ENCODE results near the gene PAK4.
"Not testable (repeated sequence)": the region's sequence is repeated elsewhere in the genome, so short reads cannot be mapped to it uniquely, and the experiment has no call there.

PAK4 gene

DNA sequence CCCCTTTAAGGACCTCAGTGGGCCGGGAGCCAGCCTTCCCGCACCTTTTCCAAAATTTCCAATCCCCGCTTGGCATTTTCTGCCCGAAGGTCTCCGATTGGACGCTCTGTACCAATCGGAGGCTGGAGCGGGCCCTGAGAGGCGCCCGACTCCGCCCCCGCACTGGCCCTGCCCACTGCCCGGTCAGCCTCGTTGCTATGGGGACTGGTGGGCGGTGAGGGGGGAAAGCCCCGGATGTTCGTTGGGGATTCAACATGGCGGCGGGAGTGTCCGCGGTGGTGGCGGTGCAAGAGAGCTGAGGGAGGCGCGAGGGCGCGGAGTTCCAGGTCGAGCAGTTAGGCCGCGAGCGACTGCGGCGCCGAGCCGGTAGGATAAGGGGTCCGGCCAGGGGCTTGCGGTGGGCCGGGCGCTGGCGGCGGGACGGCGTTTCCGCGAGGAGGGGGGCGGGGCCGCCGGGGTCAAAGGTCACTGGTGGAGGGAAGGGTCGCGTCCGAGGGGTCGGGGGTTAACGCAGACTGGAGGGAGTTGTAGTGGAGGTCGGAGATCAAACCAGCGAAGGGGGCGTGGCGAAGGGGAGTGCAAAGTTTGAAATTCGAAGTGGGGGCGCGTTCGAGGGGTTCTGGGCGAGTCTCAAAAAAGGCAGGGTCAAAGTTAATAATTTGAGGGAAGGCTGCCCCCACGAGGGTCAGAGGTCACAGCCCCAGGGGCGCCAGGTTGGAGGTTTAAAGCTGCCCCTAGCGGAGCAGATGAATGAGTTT, at the start of gene PAK4:
Gene PAK4, plus strand, starts transcription at position 233 of the 758 bp plus-strand sequence. CDS start 43,768 bp downstream, outside the sequence.
- DNase-seq = peak; percentile 98

DNA sequence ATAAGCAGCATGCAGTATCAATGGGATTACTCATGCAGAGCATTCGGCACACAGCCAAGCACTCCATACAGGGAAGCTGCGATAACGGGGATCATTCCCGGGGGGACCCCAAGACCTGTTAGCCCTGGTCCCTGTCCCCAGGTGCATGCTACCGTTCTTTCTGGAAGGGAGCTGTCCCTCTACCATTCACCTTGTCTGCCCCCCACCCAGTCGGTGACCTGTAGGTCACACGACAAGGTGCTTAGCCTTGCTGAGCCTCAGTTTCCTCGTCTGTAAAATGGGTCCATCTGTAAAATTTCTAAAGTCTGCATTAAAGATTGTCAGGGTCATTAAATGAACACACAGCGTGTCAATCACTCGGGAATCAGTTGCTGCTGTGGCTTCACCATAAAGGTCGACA, 48.3 kb upstream of the PAK4 start:
- no peak for DNase-seq

DNA sequence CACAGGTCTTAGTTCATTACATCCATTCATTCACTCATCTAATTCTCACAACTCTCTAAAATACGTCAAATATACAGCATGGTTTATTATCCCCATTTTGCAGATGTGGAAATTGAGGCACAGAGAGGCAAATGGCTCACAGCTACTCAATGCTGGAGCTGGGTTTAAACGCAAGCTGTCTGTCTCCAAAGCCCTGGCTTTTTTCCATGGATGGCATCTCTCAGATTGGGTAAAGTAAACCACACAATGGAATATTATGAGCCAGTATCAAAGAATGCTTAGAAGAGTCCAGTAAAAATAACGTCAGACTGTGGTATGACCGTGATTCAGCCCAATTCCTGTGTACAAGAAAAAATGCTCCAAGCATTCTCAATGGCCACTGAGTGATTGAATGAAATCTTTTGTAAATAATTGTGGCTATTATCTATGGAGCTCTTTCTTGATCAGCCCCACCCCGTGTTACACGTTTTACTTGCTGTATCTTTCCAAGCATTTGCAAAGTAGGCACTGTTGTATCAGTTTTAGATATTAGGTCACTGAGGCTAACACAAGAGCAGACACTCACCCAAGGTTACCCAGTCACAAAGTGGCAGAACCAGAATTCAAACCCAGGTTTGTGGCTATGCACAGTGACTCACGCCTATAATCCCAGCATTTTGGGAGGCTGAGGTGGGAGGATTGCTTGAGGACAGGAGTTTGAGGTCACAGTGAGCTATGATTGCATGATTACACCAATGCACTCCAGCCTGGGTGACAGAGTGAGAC, 47.0 kb upstream of the PAK4 start:
- peak; percentile 77 for DNase-seq

DNA sequence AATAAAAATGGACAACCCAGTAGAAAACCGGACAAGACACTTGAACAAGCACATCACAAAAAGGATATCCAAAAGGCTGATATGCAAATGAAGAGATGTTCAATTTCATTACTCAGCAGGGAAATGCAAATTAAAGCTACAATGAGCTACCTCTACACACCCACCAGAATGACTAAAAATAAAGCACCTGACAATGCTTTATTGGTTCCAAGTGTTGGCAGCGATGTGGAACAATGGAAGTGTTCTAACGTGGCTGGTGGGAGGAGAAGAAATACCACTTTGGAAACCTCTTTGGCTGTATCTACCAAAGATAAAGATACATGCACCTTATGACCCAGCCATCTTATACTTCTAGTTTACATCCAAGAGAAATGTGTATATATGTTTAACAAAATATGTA, 45.2 kb upstream of the PAK4 start:
- DNase-seq = no peak

DNA sequence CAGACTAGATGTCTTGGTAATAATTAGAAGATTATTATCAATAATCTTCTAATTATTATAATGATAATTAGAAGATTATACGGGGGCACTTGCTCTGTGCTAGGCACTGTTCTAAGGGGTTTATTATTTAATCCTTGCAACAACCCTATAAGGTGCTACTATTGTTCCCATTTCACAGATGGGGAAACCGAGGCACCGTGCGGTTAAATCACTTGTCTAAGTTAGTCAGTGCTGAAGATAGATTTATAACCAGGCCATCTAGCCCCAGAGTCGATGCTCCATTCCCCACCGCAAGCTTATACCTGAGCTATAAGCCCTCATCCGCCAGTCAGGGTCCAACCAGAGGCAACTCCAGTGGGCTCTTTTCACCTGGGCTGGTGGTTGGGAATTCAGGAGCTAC, 43.4 kb upstream of the PAK4 start:
- no peak for DNase-seq

DNA sequence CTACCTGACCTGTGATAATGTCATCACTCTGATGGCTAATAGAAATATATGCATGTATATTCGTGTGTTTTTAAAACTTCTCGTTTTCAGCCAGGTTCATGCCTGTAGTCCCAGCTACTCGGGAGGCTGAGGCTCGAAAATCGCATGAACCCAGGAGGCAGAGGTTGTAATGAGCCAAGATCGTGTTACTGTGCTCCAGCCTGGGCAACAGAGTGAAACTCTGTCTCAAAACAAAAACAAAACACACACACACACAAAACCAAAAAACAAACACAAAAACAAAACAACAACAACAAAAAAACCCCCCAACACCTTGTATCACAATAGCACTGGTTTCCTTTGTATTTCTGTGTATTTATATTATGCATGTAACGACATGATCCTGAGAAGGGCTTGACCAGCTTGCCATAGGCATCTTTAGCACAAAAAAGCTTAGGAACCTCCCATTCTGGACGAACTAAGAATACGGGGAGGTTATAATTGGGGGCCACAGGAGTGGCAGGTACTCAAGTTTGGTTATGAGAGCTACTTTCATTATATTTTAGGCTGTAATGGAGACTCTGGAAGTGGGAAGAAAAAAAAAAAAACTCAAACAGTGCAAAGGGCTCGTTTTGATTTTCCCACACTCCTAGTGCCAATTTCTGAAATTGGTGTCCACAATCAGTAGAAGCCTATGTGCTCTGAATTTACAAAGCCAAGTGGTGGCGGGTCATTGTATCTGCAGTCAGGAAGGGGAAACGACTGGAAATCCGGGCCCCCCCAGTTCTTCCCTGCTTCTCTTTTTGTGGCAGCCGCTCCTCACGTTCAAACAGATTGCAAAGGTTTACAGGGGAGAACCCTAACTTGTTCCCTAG, 42.6 kb upstream of the PAK4 start:
- DNase-seq = no peak

DNA sequence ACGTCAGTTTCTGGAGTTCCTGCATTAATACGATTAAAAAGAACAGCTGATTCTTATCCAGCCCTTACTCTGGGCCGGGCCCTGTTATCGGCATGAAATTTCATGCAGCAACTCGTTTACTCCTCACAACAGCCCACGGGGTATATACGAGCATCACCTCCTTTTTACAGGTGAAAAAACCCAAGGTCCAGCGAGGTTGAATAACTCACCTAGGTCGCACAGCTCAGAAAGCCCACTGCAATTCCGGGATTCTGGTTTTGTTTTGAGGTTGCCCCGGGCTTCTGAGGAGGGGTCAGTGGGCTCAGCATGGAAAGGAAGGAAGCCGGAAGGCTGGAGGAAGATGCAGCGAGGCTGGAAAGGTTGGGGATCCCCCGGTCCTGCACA, 42.0 kb upstream of the PAK4 start:
- no peak for DNase-seq

DNA sequence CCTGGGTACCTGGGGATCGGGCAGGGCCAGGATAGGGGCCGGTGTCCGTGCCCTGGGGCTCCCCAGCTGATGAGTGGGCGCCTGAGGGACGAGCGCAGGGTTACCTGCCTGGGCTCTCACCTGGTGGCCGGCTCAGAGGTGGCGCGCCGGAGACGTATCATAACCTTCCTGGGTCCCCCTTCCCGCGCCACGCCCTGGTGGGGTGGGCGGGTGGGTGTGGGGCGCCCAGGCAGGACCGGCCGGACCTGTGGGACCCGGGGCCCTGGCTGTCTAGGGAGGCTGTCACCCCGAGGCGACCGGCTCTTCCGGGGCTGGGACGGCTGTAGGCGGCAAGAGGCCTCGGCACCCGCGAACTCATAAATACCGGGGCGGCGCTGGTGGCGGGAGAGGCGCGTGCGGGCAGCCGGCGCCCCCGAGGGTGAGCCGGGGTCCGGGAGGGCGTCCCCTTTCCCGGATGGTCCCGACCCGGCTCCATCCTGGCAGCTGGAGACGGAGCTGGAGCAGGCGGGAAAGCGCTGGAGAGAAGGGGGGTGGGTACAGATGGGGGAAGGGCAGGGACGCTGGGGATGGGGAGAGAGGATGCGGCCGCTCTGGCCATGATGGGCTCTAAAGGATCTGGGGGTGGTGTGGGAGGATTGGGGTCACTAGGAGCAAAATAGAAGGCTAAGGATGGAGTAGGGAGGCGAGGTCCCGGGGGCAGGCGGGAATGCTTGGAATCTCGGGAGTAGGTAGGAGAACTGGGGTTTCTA, 41.4 kb upstream of the PAK4 start, which contains the start of gene ACP7:
Gene ACP7, plus strand, starts transcription at position 386 of the 749 bp plus-strand sequence. CDS start 902 bp downstream, outside the sequence.
- DNase-seq = no peak

DNA sequence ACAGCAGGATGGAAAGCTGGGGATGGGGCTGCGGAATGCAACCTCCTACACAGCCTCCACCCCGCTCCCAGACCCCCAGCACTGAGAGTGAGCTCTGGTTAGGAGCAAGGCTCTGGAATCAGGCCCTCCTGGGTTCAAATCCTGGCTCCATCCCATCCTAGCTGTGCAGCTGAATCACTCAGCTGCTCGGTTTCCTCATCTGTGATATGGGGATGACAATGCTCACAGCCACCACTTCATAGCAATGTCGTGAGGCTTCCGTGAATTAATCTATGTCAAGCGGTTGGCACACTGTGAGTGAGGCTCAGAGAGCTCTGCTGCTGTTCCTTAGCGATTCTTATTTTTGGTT, 40.9 kb upstream of the PAK4 start:
- DNase-seq = no peak

DNA sequence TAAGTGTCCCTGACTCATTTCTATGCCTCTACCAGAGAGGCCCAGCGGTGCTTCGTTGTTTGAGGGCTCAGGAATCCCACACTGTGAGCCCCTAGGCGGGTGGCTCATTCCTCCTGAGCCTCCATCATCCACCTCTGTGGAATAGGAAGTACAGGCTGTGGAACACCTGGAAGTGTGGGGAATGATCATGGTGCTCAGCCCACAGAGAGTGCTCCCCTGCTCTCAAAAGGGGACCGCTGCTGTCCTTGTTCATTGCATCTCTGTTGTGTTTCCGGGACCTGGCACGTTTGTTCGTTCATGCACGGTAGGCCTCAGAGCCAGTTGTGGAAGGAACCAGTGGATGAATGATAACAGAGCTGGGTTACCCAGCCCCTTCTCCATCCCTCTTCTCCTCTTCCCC, 40.2 kb upstream of the PAK4 start:
- no peak for DNase-seq

DNA sequence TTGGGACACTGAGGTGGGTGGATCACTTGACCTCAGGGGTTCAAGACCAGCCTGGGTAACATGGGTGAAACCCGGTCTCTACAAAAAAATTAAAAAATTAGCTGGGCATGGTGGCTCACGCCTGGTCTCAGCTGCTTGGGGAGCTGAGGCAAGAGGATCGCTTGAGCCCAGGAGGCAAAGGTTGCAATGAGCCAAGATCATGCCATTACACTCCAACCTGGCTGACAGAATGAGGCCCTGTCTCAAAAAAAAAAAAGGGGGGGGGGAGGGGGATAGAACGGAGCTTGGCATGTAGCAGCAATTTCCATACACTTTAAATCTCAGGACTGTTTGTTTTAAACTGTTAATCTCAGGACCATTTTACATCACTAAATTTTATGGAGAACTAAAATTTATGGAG, 39.2 kb upstream of the PAK4 start:
- no peak for DNase-seq

DNA sequence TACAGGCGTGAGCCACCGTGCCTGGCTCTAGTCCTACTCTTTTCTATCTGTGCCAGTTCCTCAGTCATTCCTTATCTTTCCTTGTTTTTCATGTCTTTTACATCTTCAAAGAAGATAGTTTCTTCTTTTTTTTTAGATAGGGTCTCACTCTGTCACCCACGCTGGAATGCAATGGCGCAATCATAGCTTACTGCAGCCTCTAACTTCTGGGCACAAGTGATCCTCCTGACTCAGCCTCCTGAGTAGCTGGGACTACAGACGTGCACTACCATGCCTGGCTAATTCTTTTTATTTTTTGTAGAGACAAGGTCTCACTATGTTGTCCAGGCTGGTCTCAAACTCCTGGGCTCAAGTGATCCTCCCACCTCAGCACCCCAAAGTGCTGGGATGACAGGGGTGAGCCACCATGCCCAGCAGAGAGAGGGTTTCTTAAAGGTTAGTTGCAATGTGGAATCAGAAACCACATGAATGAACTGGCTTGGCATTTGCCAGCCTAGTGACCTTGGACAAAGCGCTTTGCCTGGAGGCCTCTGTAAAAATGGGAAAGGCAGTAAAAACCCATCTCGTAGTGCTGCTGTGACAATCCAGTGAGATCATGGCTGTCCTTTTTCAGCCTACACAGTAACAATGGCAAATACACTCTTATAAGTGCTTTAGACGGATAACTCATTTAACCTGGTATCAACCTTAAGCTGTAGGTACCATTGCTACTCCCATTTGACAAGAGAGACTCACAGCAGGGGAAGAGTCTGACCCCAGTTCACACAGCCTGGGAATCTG, 37.5 kb upstream of the PAK4 start:
- no peak for DNase-seq

DNA sequence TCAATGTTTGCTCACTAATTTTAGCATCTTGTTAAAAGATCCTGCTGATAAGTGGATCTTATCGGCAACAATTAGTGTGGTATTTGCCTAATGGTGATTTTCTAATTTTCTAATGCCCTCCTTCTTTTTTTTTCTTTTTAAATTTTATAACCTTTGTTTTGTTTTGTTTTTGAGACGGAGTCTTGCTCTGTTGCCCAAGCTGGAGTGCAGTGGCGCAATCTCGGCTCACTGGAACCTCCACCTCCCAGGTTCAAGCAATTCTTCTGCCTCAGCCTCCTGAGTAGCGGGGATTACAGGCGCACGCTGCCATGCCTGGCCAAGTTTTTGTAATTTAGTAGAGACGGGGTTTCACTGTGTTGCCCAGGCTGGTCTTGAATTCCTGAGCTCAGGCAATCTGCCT, 35.6 kb upstream of the PAK4 start:
- not testable (repeated sequence) for DNase-seq

DNA sequence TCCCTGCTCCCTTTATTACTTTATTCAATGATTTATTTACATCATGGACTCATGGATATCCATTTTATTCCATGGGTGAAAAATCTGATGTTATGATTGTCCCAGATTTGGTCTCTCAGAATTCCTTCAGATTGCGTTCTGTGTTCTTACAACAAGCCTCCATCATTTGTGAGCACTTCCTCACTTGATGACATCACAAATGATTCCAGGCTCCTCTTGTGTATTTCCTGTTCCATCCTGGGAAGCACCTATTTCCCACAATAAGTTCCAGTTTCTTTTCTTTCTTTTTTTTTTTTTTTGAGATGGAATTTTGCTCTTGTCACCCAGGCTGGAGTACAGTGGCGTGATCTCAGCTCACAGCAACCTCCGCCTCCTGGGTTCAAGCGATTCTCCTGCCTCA, 34.7 kb upstream of the PAK4 start:
- no peak for DNase-seq

DNA sequence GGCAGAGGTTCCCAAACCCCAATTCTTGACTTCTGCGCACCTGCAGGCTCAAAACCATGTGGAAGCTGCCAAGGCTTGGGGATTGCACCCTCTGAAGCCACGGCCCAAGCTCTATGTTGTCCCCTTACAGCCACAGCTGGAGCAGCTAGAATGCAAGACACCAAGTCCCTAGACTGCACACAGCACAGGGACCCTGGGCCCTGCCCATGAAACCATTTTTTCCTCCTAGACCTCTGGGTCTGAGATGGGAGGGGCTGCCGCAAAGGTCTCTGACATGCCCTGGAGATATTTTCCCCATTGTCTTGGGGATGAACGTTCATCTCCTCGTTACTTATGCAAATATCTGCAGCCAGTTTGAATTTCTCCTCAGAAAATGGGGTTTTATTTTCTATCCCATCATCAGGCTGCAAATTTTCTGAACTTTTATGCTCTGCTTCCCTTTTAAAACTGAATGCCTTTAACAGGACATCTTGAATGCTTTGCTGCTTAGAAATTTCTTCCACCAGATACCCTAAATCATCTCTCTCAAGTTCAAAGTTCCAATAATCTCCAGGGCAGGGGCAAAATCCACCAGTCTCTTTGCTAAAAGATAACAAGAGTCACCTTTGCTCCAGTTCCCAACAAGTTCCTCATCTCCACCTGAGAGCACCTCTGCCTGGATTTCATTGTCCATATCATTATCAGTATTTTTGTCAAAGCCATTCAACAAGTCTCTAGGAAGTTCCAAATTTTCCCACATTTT, 29.6 kb upstream of the PAK4 start:
- not testable (repeated sequence) for DNase-seq

DNA sequence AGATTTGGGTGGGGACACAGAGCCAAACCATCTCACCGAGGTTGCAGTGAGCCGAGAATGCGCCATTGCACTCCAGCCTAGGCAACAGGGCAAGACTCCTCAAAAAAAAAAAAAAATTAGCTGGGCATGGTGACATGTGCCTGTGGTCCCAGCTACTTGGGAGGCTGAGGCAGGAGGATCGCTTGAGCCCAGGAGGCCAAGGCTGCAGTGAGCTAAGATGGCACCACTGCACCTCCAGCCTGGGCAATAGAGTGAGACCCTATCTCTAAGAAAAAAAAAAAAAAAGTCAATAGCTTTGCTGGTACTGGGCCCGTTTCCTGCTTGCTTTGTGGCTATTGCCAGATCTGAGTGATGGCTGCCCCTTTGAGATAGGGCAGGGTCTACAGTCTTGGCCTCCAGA, 28.3 kb upstream of the PAK4 start:
- no peak for DNase-seq

DNA sequence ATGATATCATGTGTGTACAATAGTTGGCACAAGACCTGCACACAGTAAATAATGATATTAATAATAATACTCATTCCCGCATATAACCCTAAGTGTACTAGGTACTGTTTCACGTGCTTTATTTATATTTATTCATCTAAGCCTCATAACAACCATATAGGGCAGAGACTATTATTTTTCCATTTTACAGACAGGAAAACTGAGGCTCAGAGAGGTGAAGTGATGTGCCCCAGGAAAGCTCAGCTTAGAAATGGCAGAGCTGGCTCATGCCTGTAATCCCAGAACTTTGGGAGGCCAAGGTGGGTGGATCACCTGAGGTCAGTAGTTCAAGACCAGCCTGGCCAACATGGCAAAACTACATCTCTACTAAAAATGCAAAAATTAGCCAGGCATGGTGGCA, 27.9 kb upstream of the PAK4 start:
- DNase-seq = no peak

DNA sequence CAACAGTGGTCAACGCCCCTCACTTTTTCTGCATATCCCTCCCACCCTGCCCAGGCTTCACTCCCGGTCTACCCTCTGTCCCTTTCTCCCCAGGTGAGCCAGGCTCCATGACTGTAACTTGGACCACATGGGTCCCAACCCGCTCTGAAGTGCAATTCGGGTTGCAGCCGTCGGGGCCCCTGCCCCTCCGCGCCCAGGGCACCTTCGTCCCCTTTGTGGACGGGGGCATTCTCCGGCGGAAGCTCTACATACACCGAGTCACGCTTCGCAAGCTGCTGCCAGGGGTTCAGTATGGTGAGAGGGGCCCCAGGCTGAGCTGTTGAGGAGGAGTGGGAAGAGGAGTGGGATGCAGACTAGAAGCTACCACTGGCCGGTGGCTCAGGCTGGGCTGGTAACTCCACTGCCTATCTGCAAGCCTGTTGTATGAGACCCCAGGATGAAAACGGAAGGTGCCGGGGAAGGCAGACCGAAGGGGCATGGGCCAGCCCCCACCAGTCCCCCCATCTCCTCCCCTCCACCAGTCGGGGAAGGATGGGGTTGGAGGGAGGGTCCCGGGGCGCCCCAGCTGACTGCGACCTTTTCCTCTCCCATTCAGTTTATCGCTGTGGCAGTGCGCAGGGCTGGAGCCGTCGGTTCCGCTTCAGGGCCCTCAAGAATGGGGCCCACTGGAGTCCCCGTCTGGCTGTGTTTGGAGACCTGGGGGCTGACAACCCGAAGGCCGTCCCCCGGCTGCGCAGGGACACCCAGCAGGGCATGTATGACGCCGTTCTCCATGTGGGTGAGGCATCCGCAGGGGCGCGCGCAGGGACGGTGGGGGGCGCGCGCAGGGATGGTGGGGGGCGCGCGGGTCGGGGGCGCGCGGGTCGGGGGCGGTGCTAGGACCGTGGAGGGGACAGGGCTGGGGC, 27.0 kb upstream of the PAK4 start:
- no peak for DNase-seq

DNA sequence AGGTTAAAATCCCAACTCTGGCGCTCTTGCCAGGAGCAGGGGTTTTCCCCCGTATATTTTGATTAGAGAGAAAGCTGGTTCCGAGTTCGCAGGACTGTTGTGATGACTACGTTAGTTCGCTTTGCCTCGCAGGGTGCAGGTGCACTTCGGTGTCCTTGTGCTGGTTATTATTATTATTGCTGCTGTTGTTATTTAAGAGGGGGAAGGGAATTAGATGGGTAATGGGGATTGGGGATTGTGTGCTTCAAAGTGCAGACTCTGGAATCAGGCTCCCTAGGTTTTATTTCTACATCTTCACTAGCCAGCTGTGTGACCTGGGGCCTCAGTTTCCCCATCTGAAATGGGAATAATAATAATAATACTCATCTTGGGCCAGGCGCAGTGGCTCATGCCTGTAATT, 26.2 kb upstream of the PAK4 start:
- no peak for DNase-seq

Measured in T1000 (cell line).